ENCODE results near the gene CHN2. TPM values are rescaled to one million over a fixed set of nuclear protein-coding genes. Genes with fewer than 3 reads are reported as not detected.

The CHN2 gene
- total RNA-seq, 1 experiment from 2014 or later: 2.1 TPM

DNA sequence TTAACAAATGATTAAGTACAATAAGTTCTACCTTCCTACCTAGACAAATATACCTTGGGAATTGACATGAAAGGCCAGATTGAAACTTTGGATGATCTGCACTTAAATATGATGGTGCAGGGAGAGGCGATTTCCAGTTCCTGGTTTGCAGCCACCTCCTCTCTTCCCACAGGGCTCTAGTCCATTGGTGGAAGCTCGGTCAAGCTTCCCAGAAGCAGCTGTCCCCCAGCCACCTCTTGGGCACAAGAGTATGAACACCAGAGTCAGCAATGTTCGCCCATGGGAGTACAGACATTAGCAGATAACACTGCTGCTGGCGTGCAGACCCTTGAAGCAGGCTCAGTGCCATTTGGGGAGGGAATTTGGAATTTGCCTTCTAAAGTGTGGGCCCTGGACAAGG lies 46.8 kb upstream of the CHN2 start:
- no peak overlapping the region for H3K27ac ChIP-seq (ENCODE audit: low read depth, low read length)
- H3K36me3 ChIP-seq (ENCODE audit: control insufficient read depth in 1 of 2, insufficient read depth in 2 of 2, low read length in 2 of 2): no peaks in the 10 kb centered on the region
- no peak overlapping the region for H2AFZ ChIP-seq (ENCODE audit: low read depth, low read length, poor library complexity, severe bottlenecking)
- no peaks in the 10 kb centered on the region for H4K20me1 ChIP-seq (ENCODE audit: insufficient read depth)
- DNase-seq (ENCODE audit: low read depth, low spot score) (no peak), ATAC-seq (no peak)
- BruUV-seq (replicated peaks): no TSS peak
- ChIA-PET CTCF (no interaction called here), POLR2A (no interaction called here), RAD21 (ENCODE audit: low non-redundant PET in 1 of 2, low total read pairs in 2 of 2, uncharacterized antibody in 2 of 2, unreplicated experiment in 2 of 2) (no interaction called here)
- H3K9me3 ChIP-seq (ENCODE audit: control insufficient read depth in 1 of 2, insufficient read depth in 1 of 2, low read depth in 1 of 2, low read length in 2 of 2): no peaks in the 10 kb centered on the region
- intact Hi-C loops (cut with micrococcal nuclease): no loop called here
- no peak for TF ChIP-seq CEBPB (IDR thresholded peaks at IDR 0.05; ENCODE audit: low read depth)
- TF ChIP-seq FOSL1 (IDR thresholded peaks at IDR 0.05; ENCODE audit: low read depth): no peak
- TF ChIP-seq, protein P1, sequence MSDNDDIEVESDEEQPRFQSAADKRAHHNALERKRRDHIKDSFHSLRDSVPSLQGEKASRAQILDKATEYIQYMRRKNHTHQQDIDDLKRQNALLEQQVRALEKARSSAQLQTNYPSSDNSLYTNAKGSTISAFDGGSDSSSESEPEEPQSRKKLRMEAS (IDR thresholded peaks at IDR 0.05): no peak
- TF ChIP-seq ELF1 (IDR thresholded peaks at IDR 0.05; ENCODE audit: borderline replicate concordance, low read depth): no peak
- no peak for TF ChIP-seq POLR2A (IDR thresholded peaks at IDR 0.05; ENCODE audit: borderline replicate concordance, extremely low read depth, insufficient read depth, insufficient read length)
- TF ChIP-seq YY1 (IDR thresholded peaks at IDR 0.05; ENCODE audit: extremely low read depth, insufficient replicate concordance, low read depth, low read length): no peak
- no peak for TF ChIP-seq ATF3 (IDR thresholded peaks at IDR 0.05)
- TF ChIP-seq EZH2 (IDR thresholded peaks at IDR 0.05): no peak
- no peaks in the 10 kb centered on the region for H3K27me3 ChIP-seq (ENCODE audit: insufficient read depth, low read length)
- H3K4me2 ChIP-seq (ENCODE audit: low read length): no peak overlapping the region
- no peak overlapping the region for H3K4me3 ChIP-seq (replicated peaks in 1 of 2; ENCODE audit: low read depth in 1 of 2, low read length in 2 of 2)
- H3K9me2 ChIP-seq (ENCODE audit: insufficient read depth): no peaks in the 10 kb centered on the region
- peaks cover 3 to 14% of the 10 kb centered on the region in 2 experiments; a peak in 2 of 4 replicates for H3K4me1 ChIP-seq (ENCODE audit: control insufficient read depth in 1 of 2, insufficient read depth in 2 of 2, low read length in 2 of 2)
- no peak overlapping the region for H3K9ac ChIP-seq (ENCODE audit: low read length)
- no peaks in the 10 kb centered on the region for H3K79me2 ChIP-seq (ENCODE audit: insufficient read depth, low read length)

- ChIA-PET POLR2A (interaction anchor here (0.7 kb wide), 1 partner anchor 18 kb away, joined by 3 read pairs; no protein-coding TSS in a partner anchor), RAD21 (ENCODE audit: low non-redundant PET in 1 of 2, low total read pairs in 2 of 2, uncharacterized antibody in 2 of 2, unreplicated experiment in 2 of 2) (no interaction called here), CTCF (no interaction called here)
- Histone ChIP-seq H3K9ac (ENCODE audit: low read length) (no peak overlapping the region), H3K4me3 (replicated peaks in 1 of 2; ENCODE audit: low read depth in 1 of 2, low read length in 2 of 2) (no peak overlapping the region), H3K9me2 (ENCODE audit: insufficient read depth) (no peaks in the 10 kb centered on the region), H3K36me3 (ENCODE audit: control insufficient read depth in 1 of 2, insufficient read depth in 2 of 2, low read length in 2 of 2) (no peaks in the 10 kb centered on the region), H3K27ac (ENCODE audit: low read depth, low read length) (no peak overlapping the region), H3K4me2 (ENCODE audit: low read length) (no peak overlapping the region), H2AFZ (ENCODE audit: low read depth, low read length, poor library complexity, severe bottlenecking) (no peak overlapping the region), H3K27me3 (ENCODE audit: insufficient read depth, low read length) (no peaks in the 10 kb centered on the region), H4K20me1 (ENCODE audit: insufficient read depth) (no peaks in the 10 kb centered on the region), H3K4me1 (ENCODE audit: control insufficient read depth in 1 of 2, insufficient read depth in 2 of 2, low read length in 2 of 2) (peaks cover 3 to 14% of the 10 kb centered on the region in 2 experiments; a peak in 2 of 4 replicates), H3K9me3 (ENCODE audit: control insufficient read depth in 1 of 2, insufficient read depth in 1 of 2, low read depth in 1 of 2, low read length in 2 of 2) (no peaks in the 10 kb centered on the region), H3K79me2 (ENCODE audit: insufficient read depth, low read length) (no peaks in the 10 kb centered on the region)
- DNase-seq (ENCODE audit: low read depth, low spot score) (no peak), ATAC-seq (no peak)
- no TSS peak for BruUV-seq (replicated peaks)
- intact Hi-C loops (cut with micrococcal nuclease): no loop called here
- TF ChIP-seq, protein P1 (IDR thresholded peaks at IDR 0.05): no peak
- TF ChIP-seq EZH2 (IDR thresholded peaks at IDR 0.05): no peak
- TF ChIP-seq EGR1 (IDR thresholded peaks at IDR 0.05; ENCODE audit: low read depth): no peak
- no peak for TF ChIP-seq RAD21 (IDR thresholded peaks at IDR 0.05; ENCODE audit: low read depth)
- no peak for TF ChIP-seq POLR2A (IDR thresholded peaks at IDR 0.05; ENCODE audit: borderline replicate concordance, extremely low read depth, insufficient read depth, insufficient read length)
- no peak for TF ChIP-seq ZBTB33 (IDR thresholded peaks at IDR 0.05; ENCODE audit: extremely low read depth, insufficient replicate concordance, low read length)
- no peak for TF ChIP-seq POLR2AphosphoS5 (IDR thresholded peaks at IDR 0.05; ENCODE audit: low read depth, low read length)
- TF ChIP-seq CEBPB (IDR thresholded peaks at IDR 0.05; ENCODE audit: low read depth): no peak
- TF ChIP-seq ZNF274 (IDR thresholded peaks at IDR 0.05; ENCODE audit: low read depth, low read length): no peak
- TF ChIP-seq SP1 (IDR thresholded peaks at IDR 0.05; ENCODE audit: low read depth): no peak
- TF ChIP-seq FOSL1 (IDR thresholded peaks at IDR 0.05; ENCODE audit: low read depth): no peak
- no peak for TF ChIP-seq SRF (IDR thresholded peaks at IDR 0.05; ENCODE audit: low read depth)
- no peak for TF ChIP-seq ZFX (IDR thresholded peaks at IDR 0.05)
- TF ChIP-seq JUND (IDR thresholded peaks at IDR 0.05): no peak
- TF ChIP-seq CTCF (IDR thresholded peaks at IDR 0.05 in 2 of 3, conservative IDR thresholded peaks at IDR 0.05 in 1 of 3; ENCODE audit: borderline replicate concordance in 1 of 3, insufficient read depth in 1 of 3, low read depth in 2 of 3, low read length in 2 of 3): no peak
These were observed 45.5 kb upstream of the CHN2 start for GRCh38 chr7:29149036-29149435.

All from HCT116 (cell line).